GM18870 (cell line): ENCODE measurements around the gene ZCCHC4.

Source experiments
- ATAC-seq: cut with Tn5 transposase; IDR thresholded peaks from one replicate; pipeline ENCODE4 v1.9.1; 2021; ENCODE audit warnings: moderate library complexity; ENCODE audit not compliant: unreplicated experiment

Gene ZCCHC4

GRCh38 chr4:25312496-25313200, at the start of gene ZCCHC4:
Gene ZCCHC4 (plus strand): TSS chr4:25312774. CDS start chr4:25312810, 36 bp downstream.
- peak; percentile 82 for ATAC-seq

GRCh38 chr4:25271866-25272265, 40.7 kb upstream of the ZCCHC4 start:
- no peak for ATAC-seq

- no peak for ATAC-seq
Measured at GRCh38 chr4:25280210-25280609, 32.4 kb upstream of the ZCCHC4 start.

GRCh38 chr4:25283948-25284347, 28.6 kb upstream of the ZCCHC4 start:
- no peak for ATAC-seq

- no peak for ATAC-seq
Measured at GRCh38 chr4:25284466-25284865, 28.1 kb upstream of the ZCCHC4 start.

GRCh38 chr4:25290490-25291067, 22.0 kb upstream of the ZCCHC4 start:
- ATAC-seq: no peak

- no peak for ATAC-seq
Measured at GRCh38 chr4:25291158-25291733, 21.3 kb upstream of the ZCCHC4 start.

GRCh38 chr4:25297528-25298242, 14.9 kb upstream of the ZCCHC4 start:
- no peak for ATAC-seq

- no peak for ATAC-seq
Measured at GRCh38 chr4:25299476-25300203, 12.9 kb upstream of the ZCCHC4 start.

- ATAC-seq: no peak
Measured at GRCh38 chr4:25301471-25301870, 11.1 kb upstream of the ZCCHC4 start.

GRCh38 chr4:25302626-25303025, 9.9 kb upstream of the ZCCHC4 start:
- ATAC-seq: no peak

- ATAC-seq: no peak
Measured at GRCh38 chr4:25303578-25303977, 9.0 kb upstream of the ZCCHC4 start.

GRCh38 chr4:25306518-25307057, 6.0 kb upstream of the ZCCHC4 start:
- ATAC-seq: no peak

- no peak for ATAC-seq
Measured at GRCh38 chr4:25307596-25307995, 5.0 kb upstream of the ZCCHC4 start.

- ATAC-seq: no peak
Measured at GRCh38 chr4:25308306-25308705, 4.3 kb upstream of the ZCCHC4 start.

- ATAC-seq: no peak
Measured at GRCh38 chr4:25308761-25309160, 3.8 kb upstream of the ZCCHC4 start.

GRCh38 chr4:25310066-25310802, 2.3 kb upstream of the ZCCHC4 start:
- ATAC-seq: peak; percentile 36

GRCh38 chr4:25310803-25311166, 1.8 kb upstream of the ZCCHC4 start:
- peak; percentile 14 for ATAC-seq

- no peak for ATAC-seq
Measured at GRCh38 chr4:25313201-25313895, 774 bp downstream of the ZCCHC4 start.

GRCh38 chr4:25320336-25320735, 7.8 kb downstream of the ZCCHC4 start:
- ATAC-seq: no peak
